Measurements from ENCODE around the gene SGPL1.
"Not testable (repeated sequence)": the region's sequence is repeated elsewhere in the genome, so short reads cannot be mapped to it uniquely, and the experiment has no call there.

The SGPL1 gene

GRCh38 chr10:70845816-70846215, 30.1 kb downstream of the SGPL1 start:
- no peak for DNase-seq

DNA sequence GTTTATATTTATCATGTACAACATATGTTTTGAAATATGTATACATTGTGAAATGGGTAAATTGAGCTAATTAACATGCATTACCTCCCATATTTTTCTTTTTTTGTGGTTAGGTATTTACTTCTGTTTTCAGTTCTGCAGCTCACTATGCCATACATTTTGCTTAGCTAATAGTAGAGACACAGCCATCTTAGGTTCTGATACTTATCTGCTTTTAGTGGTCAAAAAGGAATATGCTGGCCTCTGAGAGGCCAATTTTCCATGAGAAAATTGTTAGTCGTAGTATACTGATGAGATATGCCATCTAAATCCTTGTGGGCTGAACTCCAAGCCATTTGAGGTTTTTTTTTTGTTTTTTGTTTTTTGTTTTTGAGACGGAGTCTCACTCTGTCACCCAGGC, 31.0 kb downstream of the SGPL1 start:
- DNase-seq, result no peak

DNA sequence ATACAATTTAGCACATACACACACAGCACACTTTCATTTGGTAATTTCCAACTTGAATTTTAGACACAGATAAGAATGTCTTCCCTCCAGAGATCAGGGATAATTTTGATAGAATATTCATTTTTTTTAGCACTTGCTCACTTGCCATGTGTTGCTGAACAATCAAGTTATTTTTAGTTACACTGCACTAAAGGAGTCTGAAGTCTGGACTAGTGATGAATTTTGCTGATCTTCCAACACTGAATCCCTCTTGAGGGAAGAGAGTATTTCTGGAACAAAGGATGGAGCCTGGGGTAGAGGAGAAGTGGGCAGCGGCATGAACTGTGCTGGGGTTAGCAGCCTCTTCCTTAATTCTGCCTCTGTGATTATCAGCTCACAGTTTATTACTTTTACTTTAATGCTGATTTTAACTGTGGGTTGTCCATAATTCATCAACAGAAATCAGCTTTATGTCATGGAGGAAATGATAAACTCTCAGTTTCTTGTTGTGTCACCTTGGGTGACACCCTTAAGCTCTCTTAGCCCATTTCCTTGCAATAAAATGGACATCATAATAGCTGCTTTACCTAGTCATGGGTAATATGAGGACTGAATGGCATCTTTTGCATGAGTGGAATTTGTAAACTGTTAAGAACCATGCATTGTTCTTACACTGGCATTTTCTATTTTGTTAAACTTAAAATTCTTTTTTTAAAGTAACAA, 32.1 kb downstream of the SGPL1 start:
- DNase-seq, result no peak

GRCh38 chr10:70849582-70850016, 33.9 kb downstream of the SGPL1 start:
- DNase-seq, result no peak

- DNase-seq, result no peak
Observed at GRCh38 chr10:70850097-70850496, 34.3 kb downstream of the SGPL1 start.

GRCh38 chr10:70851597-70852475, 36.1 kb downstream of the SGPL1 start:
- DNase-seq, result no peak

DNA sequence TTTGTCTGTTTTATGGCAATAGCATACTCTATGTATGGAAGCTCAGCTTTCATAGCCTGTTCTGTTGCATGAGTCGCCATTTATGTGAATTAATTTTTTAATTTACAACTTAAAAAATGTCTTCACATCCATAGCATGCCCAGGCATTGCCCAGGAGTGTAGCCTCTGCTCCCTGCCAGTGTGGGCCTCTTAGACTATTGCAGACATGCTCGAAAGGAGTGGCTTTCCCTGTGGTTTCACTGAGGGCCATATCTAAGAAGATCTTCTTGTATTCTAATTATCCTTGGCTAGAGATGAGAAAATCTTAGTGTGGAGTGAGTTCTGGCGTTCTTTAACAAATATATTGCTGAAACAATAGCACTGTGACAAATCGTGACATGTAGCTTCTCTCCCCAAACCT, 37.3 kb downstream of the SGPL1 start:
- no peak for DNase-seq

DNA sequence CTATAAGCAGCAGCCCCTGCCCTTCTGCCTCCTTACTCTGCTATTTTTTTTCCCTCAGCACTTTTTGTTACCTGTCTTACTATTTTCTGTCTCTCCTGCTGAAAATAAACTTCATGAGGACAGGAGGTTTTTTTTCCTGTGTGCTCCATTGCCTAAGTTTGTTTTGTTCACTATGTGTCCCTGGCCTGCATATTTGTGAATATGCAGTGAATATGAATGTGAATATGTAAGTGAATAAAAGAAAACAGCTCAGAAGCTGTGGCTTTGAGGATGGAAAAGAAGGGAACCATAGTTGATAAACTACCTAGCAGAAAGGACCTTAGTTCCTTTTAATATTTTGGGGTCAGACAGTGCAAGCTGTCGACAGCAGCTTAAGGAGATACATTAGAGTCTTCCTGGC, 37.7 kb downstream of the SGPL1 start:
- DNase-seq, result no peak

DNA sequence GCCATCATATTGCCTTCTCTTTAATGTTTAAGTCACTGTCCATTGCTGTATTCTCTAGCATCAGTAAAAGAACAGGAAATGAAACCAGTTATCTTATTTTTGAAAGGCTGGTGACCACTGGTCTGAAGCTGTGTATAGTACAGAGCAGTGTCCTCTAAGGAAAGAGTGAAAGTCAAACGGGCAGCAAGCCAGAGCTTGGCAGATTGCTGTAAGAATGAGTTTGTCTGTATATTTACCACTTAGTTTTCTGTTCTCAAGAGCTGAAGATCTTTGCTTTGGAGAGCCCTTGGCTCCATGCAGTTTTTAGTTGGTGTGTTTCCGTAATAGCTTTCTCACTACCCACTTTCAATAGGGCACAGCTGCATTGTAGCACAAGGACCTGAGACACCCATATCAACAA, 40.7 kb downstream of the SGPL1 start:
- DNase-seq, result no peak

DNA sequence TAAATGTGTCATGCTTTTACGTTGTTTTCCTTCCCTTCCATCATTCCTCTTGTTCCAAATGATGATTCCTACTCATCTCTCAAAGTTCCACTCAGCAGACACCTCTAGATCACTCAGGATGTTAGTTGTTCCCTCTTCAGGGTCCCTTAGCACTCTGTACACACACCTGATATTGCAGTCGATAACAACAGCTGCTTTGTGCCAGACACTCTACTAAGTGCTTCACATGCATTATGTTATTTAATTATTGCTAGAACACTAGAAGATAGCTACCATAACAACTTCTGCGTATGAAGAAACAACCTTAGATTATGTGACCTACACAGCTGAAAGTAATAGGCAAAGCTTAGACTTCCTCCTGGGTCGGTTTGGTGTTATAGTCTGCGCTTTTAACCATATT, 43.0 kb downstream of the SGPL1 start:
- DNase-seq, result no peak

DNA sequence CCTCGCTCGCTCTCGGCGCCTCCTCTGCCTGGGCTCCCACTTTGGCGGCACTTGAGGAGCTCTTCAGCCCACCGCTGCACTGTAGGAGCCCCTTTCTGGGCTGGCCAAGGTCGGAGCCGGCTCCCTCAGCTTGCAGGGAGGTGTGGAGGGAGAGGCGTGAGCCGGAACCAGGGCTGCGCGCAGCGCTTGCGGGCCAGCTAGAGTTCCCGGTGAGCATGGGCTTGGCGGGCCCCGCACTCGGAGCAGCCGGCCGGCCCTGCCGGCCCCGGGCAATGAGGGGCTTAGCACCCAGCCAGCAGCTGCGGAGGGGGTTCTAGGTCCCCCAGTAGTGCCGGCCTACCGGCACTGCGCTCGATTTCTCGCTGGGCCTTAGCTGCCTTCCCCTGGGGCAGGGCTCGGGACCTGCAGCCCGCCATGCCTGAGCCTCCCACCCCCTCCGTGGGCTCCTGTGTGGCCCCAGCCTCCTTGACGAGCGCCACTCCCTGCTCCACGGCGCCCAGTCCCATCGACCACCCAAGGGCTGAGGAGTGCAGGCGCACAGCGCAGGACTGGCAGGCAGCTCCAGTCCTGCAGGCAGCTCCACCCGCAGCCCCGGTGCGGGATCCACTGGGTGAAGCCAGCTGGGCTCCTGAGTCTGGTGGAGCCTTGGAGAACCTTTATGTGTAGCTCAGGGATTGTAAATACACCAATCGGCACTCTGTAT, 45.9 kb downstream of the SGPL1 start:
- not testable (repeated sequence) for DNase-seq

DNA sequence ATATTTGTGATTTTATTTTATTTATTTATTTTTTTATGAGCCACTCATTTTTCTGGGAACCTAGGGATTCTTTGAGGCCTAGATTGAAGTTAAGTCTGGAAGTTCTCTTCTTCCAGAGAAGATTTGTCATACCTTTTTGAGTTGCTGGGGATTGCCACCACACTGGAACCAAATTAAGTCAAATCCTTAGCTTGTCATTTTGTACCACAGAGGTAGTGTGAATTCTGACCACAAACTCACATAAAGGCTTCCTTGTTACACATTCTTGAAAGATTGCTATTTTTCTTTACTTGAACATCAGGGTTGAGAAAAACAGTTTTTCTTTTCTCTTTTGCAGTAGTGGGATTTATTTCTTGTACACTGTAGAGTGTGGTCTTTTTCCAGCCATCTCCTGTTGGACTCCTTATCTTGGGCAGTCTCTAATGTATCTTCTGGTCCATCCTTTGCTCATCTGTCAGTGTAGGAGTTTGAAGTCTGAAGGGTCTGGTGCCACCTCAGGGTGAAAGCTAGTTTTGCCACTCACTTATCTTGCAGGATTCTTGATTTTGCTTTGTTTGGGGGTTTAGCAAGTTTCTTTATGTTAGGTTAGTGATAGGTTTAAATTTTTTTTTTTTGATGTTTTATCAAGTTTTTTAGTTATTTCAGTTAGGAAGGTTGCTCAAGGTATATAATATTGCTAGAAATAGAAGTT, 47.9 kb downstream of the SGPL1 start:
- no peak for DNase-seq

DNA sequence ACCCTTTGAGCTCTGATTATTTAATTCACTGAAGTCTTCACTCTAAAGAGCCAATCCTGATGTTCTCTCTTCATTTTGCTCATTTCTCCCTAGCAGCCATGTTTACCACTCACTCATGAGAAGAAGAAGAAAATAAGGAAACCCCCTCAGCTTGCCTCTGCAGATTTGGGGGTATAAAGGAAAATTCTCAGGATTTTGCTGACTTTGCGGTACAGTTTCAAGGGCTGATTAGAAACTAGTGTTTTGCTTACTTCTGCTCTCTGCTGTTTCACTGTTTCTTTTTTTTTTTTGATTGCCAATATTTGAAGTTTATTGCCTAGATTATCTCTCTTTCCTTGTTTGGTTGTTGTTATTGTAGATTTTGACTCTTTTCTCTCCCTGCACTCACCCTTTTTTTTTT, 49.2 kb downstream of the SGPL1 start:
- DNase-seq, result no peak

DNA sequence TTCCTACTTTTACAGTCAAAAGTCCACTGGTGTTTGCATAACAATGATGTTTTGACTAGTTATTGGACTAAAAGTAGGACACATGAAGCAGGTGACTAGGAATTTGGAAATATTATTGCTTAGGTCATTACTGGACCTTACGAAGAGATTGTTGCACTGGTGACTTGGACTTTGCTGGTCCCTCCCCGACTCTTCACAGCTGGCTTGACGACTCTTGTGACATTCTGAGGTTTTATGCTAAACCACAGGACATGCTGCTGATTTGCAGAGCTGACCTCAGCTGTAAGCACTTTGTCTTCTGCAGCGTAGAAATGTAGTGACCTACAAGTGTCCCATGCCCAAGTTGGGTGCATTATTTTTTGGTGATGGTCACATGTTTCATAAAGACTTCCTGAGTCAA, 50.7 kb downstream of the SGPL1 start:
- no peak for DNase-seq

DNA sequence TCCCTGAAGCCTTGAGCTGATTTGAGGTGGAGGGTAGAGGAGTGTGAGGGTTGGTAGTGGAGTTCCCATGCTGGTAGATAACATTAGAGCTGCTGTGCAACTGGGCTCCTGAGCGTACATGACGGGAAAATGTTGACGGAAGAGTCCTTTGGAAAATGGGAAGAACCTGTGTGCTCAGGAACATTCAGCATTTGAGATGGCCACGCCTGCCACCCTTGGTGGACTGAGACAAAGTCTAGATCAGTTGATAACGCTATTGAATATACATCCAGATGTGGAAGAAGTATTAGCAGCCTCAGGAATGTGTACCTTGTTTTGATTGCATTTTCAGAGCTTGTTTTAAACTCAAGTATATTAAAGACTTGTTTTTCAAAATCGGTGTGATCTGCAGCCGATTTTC, 56.5 kb downstream of the SGPL1 start:
- DNase-seq, result no peak

GRCh38 chr10:70874061-70874460, 58.3 kb downstream of the SGPL1 start:
- no peak for DNase-seq

- no peak for DNase-seq
Observed at GRCh38 chr10:70879207-70879606, 63.5 kb downstream of the SGPL1 start.

DNA sequence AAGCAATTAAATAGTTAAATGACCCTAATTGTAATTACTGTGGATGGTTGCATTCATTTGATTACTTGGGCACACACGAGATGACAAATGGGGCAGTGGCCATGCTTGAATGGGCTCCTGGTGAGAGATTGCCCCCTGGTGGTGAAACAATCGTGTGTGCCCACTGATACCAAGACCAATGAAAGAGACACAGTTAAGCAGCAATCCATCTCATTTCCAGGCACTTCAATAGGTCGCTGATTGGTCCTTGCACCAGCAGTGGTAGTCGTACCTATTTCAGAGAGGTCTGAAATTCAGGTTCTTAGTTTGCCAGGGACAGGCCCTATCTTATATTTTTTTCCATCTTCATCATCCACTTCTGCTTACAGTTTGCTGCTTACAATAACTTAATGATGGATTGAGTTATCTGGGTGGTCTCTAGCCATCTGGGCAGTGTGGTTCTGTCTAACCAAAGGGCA, 64.4 kb downstream of the SGPL1 start:
- peak; percentile 2 to 80 for DNase-seq

- no peak for DNase-seq
Observed at GRCh38 chr10:70884741-70885140, 69.0 kb downstream of the SGPL1 start.

DNA sequence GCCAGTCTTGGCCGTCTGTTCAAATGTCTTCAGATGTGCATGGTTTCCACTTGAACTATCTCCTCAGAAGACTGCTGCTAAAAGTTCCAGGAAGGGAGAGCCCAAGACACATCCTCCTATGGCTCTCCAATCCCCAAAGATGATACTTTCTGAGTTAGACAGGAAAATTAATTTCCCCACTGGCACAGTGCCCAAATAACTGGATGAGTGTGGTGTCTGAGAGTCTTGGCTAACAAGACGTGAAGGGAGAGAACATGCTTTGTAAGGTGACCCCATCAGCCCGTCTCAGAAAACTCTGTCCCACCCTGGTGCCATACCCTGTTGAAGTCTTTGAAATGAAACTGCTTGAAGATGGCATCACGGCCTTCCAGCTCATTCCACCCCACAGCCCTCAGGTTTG, 69.7 kb downstream of the SGPL1 start:
- DNase-seq, result no peak

DNA sequence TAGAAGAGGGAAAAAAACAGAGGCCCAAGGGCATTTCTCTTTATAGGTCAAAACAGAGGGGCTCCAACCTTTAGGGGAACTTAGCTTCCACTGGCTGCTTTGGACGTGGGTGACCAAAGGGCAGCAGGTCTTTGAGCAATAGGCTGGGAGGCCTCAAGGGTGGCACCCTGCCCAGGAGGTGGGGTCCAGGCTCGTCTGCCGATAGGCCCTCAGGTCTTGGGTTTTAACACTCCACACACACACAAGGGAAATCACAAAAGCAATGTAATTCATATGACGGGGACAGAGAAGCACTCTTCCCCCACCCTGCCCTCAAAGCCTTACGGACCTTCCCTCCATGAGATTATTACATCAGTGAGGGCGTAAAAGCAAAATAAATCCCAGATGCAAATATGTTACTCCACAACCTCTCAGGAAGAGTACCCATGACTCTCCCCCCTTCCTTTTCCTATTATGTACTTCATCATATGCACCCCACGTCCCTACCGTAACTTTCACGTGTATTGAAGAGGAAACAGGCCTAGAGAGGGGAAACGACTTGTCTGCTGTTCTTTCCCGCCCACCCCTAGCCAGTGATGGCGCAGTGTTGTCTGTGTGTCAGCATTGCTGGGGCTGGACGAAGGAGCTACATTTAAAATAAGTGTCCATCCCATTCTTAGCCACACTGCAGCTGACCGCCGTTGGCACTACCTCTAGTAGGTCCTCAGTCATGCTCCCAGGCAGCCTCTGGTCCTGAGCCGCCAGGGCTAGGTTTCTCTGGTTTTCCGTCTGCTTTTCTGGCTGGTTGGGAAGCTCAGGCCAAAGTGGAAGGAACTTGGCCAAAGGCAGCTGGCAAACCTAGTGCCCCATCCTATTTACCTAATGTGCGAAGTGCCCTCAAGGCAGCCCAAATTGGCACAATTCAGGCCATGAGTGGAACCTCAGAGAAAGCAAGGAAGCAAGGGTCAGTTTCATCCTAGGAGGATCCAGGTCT, 70.5 kb downstream of the SGPL1 start:
- DNase-seq, result no peak

Data from NCI-H526 (cell line).